Fibroblast of pulmonary artery (primary cell): ENCODE data around the gene ARRB2.
"Not testable (repeated sequence)": the region's sequence is repeated elsewhere in the genome, so short reads cannot be mapped to it uniquely, and the experiment has no call there.

ENCODE experiments used
- DNase-seq: peaks from one replicate; pipeline ENCODE4 v3.0.0-alpha.2; 2010; ENCODE audit warnings: low read depth
- H3K4me3 ChIP-seq: replicated peaks from 2 replicates; pipeline ENCODE4 v1.5.1; 2011; ENCODE audit warnings: low read depth, mild to moderate bottlenecking, control low read depth, low read length, moderate library complexity
- TF ChIP-seq, protein P1 (sequence below): IDR thresholded peaks from 2 replicates; pipeline ENCODE4 v1.5.1; 2011; ENCODE audit warnings: mild to moderate bottlenecking, control low read depth, low read length, inconsistent platforms; ENCODE audit errors: missing control alignments

ARRB2 gene

DNA sequence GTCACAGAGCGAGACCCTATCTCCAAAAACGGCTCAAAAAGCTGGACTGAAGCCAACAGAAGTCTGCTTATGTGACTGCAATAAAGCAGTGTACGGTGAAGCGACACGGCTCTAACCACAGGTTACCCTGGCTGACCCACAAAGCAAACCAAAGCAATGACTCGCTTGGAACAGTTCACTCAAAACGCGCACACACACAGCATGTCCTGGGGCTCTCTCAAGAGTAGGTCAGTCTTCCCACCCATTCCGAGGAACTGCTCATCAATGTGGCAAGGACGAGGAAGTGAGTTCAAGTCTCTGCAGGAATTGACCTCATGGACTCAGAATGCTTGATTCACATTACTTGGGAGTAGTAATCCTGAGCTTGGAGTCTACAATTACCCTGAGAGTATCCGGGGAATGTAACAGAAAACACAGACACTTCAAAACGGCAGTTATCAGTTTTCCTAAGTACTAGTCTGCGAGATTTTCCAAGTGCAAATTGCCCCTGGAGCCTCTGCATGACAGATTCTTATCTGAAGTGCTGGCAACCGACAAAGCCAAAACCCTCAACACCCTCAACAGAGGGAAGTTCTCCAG is 31.9 kb upstream of the ARRB2 start:
- H3K4me3 ChIP-seq, result no peak overlapping the region
- TF ChIP-seq, protein P1, sequence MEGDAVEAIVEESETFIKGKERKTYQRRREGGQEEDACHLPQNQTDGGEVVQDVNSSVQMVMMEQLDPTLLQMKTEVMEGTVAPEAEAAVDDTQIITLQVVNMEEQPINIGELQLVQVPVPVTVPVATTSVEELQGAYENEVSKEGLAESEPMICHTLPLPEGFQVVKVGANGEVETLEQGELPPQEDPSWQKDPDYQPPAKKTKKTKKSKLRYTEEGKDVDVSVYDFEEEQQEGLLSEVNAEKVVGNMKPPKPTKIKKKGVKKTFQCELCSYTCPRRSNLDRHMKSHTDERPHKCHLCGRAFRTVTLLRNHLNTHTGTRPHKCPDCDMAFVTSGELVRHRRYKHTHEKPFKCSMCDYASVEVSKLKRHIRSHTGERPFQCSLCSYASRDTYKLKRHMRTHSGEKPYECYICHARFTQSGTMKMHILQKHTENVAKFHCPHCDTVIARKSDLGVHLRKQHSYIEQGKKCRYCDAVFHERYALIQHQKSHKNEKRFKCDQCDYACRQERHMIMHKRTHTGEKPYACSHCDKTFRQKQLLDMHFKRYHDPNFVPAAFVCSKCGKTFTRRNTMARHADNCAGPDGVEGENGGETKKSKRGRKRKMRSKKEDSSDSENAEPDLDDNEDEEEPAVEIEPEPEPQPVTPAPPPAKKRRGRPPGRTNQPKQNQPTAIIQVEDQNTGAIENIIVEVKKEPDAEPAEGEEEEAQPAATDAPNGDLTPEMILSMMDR, result no peak
- peak; percentile 72 for DNase-seq

DNA sequence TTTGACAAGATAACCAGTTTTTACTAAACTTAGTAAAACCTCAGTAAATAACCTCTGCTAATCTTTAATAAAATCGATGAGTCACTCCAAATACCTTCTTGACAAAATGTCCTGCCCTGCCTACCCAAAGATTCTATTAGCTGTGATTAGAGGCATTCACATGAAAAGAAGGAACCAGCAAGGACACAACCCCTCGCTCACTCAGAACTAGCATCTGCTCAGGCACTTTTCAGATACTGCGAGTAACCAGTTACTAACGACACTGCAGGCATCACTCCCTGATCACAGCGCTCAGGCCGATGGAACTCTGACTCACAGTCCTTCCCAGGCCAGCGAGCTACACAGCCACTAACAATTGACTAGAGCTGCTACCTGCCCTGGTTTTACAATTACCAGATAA is 30.8 kb upstream of the ARRB2 start:
- TF ChIP-seq, protein P1, result no peak
- peak; percentile 45 for DNase-seq
- H3K4me3 ChIP-seq, result no peak overlapping the region

DNA sequence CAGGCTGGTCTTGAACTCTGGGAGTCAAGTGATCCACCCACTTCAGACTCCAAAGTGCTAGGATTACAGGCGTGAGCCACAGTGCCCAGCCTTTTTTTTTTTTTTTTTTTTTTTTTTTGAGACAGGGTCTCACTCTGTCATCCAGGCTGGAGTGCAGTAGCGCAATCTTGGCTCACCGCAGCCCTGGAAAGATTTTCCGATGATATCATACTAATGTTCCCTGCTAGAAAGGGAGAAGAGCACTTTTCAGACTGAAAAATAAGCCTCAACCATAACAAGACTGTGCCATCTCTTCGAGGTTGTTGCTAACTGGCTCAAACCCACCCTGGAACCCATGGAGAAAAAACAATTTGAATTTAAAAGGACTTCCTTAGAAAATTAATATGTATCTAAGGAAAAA is 26.7 kb upstream of the ARRB2 start:
- H3K4me3 ChIP-seq, result not testable (repeated sequence)
- DNase-seq, result peak; percentile 21

DNA sequence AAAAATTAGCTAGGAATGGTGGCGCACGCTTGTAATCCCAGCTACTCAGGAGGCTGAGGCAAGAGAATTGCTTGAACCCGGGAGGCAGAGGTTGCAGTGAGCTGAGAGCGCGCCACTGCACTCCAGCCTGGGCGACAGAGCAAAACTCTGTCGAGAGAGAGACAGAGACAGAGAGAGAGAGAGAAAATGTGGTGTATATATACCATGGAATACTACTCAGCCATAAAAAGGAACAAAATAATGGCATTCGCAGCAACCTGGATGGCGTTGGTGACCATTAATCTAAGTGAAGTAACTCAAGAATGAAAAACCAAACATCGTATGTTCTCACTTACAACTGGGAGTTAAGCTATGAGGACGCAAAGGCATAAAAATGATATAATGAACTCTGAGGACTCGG is 20.6 kb upstream of the ARRB2 start:
- H3K4me3 ChIP-seq, DNase-seq: not testable (repeated sequence)

DNA sequence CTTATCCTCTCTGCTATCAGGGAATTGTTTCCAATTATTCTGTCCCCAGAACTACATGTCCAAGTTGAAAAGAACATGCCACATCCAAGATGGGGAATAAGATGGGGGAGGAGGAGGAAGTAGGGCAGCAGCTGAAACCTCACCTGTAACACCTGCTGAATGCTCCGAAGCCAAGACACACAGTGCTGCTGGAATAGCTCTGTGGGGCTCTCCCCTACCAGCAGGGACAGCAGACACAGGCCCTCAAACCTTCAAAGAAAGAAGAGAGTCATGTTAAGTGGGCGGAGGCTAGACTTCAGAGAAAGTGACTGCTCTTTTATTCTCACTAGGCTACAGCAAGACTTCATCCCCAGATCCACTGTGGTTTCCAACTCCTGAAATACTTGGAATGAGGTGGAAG is 19.7 kb upstream of the ARRB2 start:
- no peak for DNase-seq
- no peak overlapping the region for H3K4me3 ChIP-seq
- TF ChIP-seq, protein P1, result no peak

DNA sequence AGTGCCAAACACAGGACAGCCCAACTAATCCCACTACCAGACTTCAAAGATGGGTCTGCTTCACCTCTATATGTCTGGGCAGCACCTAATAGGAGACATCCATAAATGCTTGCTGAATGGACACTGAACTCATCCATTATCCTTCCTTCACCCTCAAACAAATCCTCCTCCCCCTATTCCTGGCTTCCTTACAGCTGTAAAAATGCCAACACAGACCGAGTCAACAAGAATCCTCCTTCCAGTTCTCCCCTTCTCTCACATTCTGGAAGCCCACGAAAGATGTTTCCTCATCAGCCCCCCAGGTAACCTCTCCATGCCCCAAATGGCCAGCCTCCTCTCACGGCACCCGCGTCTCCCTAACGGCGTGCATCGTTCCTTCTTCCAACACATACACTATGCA is 18.7 kb upstream of the ARRB2 start:
- no peak overlapping the region for H3K4me3 ChIP-seq
- TF ChIP-seq, protein P1, result no peak
- DNase-seq, result peak; percentile 14

DNA sequence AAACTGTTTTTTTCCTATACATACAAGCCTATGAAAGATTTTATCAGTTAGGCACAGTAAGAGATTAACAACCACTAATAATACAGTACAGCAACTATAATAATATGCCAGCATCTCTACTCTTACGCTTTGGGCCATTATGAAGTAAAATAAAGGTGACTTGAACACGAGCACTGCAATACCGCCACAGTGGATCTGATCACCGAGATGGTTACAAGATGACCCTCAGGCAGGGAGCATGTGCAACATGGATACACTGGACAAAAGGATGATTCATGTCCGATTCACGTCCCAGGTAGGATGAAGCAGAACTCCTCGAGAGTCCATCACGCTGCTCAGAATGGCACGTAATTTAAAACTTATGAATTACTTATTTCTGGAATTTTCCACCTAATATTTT is 17.0 kb upstream of the ARRB2 start:
- DNase-seq, result no peak
- TF ChIP-seq, protein P1, result no peak
- H3K4me3 ChIP-seq, result no peak overlapping the region

DNA sequence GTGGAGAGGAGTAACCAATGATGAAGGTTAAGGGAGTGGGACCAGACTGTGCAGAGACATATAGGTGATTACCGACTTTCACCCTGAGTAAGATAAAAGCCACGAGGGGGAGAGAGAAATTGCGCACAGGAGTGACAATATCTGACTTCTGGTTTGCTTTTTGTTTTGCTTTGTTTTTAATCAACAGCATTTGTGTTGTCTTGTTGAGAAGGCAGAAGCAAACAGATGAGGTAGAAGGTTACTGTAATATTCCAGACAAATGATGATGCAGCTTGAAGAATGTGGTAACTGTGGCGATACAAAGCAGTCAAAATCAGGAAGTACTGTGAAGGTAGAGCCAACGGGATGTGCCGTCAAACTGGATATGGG is 14.0 kb upstream of the ARRB2 start:
- no peak overlapping the region for H3K4me3 ChIP-seq
- no peak for DNase-seq
- TF ChIP-seq, protein P1, result no peak

DNA sequence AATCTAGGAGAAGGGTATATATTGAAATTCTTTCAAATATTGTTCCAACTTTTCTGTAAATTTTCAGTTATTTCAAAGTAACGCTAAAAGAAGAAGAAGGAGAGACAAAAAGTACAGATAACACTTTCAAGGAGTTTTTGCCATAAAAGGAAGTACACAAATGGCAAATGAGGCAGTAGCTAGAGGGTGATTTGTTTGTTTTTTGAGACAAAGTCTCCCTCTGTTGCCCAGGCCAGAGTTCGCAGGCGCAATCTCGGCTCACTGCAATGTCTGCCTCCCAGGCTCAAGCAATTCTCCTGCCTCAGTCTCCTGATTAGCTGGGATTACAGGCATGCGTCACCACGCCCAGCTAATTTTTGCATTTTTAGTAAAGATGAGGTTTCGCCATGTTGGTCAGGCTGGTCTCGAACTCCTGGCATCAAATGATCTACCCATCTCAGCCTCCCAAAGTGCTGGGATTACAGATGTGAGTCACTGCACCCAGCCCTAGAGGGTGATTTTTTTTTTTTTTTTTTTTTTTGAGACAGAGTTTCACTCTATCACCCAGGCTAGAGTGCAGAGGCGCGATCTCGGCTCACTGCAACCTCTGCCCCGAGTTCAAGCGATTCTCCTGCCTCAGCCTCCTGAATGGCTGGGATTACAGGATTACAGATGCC is 10.9 kb upstream of the ARRB2 start:
- DNase-seq, H3K4me3 ChIP-seq: not testable (repeated sequence)
